Hepatic stellate cell (primary cell): Measurements from ENCODE around the gene KCNMB2.
"Not testable (repeated sequence)": the region's sequence is repeated elsewhere in the genome, so short reads cannot be mapped to it uniquely, and the experiment has no call there.

ENCODE experiments used
- DNase-seq: peaks from one replicate; pipeline ENCODE4 v3.0.0; 2011; ENCODE audit warnings: low spot score

Gene KCNMB2

DNA sequence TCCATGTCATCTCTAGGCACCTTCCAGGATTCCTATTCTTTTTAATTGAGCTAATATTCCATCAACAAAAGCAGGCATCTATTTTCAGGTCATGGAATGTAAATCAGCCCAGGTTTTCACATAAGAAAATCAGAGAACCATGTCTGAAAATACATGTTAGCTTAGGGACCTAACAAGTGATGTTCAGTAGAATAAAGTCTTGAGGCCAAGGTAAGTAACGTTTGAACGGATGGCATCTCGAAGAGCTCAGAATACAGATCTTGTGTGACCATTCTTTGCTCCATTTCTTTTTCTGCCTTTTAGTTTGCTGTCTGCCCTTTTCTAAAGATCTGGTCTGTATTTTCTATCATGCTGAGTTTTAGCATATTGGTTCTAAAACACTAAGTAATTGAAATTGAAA lies 16.5 kb upstream of the KCNMB2 start:
- no peak for DNase-seq

DNA sequence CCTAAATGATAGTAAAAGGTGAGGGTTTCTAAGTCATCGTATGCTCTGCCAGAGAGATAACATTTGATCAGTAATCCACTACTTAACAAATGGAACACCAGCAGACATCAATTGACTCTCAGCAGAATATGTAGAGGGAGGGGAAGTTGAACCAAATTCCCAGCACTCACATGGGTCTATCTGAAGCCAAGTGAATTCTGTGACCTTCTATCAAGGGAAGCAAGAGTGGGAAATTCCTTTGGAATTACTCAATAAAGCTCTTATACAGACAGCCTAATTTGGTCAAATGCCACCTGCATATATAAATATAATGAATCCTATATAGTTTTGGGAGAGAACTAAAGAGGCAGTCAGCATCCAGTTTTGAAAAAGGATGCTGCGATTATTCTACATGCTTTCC lies 15.8 kb upstream of the KCNMB2 start:
- no peak for DNase-seq

DNA sequence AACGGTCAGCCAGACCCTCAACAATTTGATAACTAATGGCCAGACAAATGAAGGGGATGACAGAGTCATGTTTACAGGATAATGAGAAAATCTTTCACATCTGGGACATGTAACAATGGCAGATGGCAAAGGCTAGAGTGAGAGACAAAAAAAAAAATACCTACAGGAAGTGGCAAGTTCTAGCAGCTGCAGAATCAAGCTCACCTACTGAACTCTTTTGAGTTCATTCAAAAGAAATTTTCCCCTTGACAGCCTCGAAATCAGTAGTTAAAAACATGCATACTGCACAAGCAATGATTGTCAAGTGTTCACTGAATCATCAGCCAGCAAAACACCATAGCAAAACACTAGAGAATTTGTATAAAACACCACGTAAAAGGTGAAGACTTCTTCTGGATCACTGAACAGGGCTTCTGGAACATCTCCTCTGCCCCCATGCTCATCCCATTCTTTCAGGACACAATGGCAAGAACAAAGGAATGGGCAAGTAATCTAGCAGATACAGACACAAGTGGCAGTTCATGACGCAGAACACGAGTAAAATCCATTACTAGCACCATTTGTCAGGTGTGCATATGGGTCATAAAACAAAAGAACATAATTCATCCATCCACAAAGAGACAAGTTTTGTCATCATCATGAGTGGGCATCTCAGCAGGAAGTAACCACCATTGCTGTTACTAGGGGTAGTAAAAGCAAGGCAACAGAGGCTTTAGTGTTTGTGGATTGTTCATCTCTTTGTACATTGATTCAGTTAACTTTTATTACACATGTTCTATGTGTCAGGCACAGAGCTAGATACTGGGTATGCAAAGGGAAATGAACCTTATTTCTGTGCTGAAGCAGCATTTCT lies 13.8 kb upstream of the KCNMB2 start:
- no peak for DNase-seq

DNA sequence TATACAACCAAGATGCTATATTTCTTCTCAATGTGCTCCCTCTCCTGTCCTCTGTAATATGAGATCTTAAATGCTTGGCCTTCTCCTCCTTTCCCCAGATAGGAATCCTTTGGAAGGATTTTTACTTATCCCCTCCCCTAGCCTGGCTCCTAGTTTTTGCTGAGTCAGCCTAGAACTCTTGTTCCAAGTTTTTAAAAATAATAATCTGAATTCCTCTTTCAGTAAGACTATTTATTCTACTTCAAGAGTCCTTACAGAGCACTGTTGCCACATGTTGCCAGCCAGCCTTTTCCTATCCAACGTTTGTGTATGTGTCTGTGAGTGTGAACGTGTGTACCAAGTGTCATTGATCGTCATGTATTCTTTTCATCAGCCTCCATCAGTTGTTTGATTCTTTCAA lies 11.0 kb upstream of the KCNMB2 start:
- no peak for DNase-seq

DNA sequence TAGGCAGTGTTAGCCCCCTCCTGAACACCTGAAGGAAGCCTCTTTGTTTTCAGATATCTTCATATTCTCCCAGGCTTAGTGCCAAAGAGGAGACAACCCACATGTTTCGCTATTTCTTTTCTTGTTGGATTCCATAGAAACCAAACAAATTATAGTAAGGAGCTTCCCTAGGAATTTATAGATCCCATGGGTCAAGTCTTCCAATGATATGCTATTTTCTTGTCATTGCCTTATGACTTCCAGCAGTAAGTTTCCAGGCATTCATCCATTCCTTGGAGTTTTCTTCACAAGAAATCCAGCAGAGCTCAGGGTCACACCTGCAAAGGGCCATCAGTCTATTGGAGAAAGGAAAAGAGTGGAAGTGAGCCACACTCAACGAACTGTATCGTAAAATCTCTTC lies 9.9 kb upstream of the KCNMB2 start:
- DNase-seq: no peak

DNA sequence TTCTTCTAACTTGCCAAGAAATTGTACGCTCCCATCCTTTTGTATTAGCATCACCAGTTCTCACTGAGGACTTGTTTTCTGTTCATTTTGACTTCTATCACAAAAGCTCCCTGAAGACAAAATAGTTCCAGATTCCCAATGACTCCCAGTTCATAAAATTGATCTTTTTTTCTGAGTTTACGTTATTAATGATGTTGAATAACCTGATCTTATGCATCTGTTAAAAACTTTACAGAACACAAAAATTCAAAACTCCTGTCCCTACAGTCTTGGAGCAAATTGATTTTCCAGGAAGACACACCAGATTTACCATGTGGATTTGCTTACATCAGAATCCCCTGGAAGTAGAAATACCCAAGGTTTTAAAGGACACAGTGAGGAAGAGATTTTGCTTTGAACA lies 8.3 kb upstream of the KCNMB2 start:
- DNase-seq: no peak

- no peak for DNase-seq
These were observed 6.5 kb upstream of the KCNMB2 start for GRCh38 chr3:178529606-178530225.

- DNase-seq: no peak
These were observed 3.8 kb upstream of the KCNMB2 start for GRCh38 chr3:178532476-178532875.

DNA sequence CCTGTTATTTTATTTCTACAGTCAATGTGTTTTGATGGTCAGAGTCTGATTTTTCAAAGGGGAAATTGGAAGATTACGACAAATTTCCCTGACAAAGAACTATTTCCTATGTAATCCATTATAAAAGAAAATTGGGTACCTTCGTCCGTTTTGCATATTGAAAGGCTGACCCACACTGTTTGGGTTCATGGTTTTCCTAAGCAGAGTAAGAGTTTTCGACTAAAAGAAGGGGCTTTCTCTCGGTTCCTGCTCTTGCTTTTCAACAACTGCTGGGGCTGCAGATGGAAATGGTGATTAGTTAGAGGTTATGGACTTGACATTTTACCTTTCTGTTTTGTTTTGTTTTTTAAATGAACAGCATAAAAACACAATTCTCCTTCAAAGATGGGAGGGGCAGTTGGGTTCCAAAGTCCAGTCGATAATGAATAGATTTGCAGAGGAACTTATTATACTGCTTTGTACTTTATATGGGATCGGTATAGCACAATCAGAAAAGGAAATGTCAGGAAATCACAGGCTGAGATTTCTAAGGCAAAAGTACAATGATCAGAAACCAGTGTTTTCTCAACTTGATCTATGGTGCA lies 978 bp downstream of the KCNMB2 start:
- DNase-seq: no peak

DNA sequence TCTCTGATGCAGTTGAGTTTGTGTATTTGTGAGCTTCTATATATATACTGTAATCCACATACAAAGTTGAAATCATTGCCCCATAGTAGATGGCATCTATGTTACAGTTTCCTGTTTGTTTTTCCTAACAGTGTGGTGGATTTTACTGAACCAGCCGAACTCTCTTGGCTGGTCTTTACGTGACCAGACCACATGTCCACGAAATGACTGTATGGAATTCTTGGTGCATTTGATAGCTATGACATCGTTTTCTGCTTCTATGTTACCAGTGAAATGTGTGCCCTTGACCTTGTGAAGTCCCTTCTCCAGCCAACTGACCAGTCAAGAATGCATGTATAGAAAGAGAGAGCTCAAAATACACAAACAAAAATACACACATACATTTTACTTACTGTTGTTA lies 1.8 kb downstream of the KCNMB2 start:
- no peak for DNase-seq

DNA sequence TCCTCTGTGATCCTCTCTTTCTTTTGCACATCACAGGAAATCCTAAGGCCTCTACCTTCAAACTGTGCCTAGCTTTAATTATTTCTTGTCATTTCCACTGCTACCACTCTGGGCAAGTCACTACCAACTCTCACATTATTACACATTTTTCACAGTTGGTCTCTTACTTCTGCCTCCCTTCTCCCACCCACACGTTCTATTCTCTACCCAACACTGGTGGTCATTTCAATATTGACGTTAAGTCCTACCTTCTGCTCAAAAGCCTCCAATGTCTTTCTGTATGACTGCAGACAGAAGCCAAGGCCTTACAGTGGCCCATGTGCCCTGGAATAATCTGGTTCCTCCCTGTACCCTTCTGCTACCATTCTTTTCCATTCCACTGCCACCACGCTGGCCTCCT lies 3.9 kb downstream of the KCNMB2 start:
- no peak for DNase-seq

DNA sequence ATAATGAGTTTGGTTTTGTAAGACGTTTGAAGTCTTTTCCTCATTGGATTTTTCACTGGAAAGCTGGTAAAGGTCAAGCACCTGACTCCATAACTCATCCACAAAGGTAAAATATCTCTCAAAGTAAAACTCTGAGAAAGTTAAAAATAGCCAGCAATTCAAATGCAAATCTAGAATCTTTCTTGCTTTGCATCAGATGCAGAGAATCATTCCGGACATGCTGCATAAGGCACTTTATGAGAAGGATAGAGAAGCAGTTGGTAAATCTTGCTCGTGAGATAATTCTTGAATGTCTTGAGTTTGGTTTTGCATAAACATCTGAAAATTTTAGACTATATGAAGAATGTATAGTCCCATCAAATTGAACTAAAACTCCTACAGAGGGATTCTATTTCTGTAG lies 9.1 kb downstream of the KCNMB2 start:
- no peak for DNase-seq

DNA sequence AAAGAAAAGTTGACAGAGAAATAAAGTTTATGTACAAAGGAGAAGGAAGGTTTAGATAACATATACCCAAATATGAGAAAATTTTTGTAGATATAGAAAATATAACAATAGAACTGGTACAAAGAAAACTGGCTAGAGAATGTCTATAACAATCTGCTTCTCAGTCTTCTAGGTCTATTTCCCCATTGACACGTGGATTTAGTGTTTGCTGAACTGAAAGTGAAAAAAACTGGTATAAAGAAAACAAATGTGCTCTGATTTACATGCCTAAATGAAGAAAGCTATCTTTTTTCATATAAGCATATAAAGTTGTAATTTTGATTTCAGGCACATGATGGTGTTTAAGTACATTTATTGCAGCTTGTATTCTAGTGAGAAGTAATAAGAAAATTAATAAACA lies 9.8 kb downstream of the KCNMB2 start:
- no peak for DNase-seq

DNA sequence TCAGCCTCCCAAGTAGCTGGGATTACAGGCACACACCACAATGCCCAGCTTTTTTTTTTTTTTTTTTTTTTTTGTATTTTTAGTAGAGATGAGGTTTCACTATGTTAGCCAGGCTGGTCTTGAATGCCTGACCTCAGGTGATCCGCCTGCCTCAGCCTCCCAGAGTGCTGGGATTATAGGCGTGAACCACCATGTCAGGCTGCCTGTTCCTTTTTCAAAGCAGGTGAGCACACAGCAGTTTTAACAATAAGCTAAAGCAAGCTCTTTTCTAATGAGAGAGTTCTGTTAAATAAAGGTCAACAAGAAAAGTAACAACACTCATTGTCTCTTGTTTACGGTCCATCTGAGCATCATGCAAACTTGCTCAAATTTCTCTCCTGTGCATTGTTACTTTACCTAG lies 13.2 kb downstream of the KCNMB2 start:
- DNase-seq: not testable (repeated sequence)

GRCh38 chr3:178551916-178552321 lies 15.7 kb downstream of the KCNMB2 start:
- no peak for DNase-seq

DNA sequence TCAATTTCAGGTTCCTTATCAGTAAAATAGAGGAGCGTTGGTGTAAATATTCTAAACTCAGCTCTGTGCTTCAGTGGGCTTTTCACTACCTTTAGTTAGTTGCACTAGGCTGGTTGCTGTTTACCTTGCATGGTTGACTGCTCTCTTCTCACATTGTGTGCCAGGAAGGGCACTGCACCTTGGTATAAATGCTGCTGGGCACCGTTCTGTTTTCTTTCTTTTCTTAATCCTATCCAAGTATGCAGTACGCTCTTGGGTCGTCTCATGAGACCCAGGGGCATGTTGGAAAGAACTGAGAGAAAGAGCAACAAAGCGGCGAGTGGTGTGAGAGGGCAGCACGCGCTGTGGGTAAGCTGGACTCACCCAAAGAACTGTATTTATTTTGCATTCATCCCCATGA lies 22.4 kb downstream of the KCNMB2 start:
- DNase-seq: no peak

DNA sequence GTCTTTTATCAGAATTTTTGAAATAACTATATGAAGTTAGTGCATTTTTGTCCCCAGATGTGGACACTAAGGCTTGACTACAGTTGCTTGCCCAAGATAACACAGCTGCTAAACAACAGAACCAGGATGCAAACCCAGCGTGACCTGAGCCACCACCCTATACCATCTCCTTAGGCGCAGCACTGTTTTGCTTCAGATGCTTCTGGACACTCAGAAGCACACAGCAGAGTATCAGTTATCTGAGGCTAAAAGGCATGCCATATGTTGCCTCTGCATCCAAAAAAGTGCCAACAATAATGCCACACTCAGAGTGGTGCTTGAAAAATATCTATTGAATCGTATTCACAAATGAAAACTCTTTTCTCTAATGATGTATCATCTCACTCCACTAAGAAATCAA lies 24.5 kb downstream of the KCNMB2 start:
- DNase-seq: no peak

DNA sequence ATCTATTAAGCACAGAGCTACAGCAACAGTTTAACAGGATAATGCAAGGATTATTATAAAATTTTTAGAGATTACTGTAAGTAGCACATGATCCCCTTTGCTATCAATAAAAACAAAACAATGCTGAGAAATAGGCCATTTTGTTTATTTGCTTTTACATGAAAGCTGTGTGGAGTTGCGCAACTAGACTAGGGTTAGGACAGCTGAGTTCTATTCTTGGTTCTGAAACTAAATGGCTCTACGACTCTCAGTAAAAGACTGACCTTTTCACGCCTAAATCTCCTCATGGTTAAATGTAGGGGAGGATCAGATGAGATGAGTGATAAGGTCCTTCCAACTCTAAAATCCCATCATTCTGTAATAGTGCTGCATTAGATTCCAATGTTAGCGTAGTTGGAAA lies 25.0 kb downstream of the KCNMB2 start:
- DNase-seq: no peak

DNA sequence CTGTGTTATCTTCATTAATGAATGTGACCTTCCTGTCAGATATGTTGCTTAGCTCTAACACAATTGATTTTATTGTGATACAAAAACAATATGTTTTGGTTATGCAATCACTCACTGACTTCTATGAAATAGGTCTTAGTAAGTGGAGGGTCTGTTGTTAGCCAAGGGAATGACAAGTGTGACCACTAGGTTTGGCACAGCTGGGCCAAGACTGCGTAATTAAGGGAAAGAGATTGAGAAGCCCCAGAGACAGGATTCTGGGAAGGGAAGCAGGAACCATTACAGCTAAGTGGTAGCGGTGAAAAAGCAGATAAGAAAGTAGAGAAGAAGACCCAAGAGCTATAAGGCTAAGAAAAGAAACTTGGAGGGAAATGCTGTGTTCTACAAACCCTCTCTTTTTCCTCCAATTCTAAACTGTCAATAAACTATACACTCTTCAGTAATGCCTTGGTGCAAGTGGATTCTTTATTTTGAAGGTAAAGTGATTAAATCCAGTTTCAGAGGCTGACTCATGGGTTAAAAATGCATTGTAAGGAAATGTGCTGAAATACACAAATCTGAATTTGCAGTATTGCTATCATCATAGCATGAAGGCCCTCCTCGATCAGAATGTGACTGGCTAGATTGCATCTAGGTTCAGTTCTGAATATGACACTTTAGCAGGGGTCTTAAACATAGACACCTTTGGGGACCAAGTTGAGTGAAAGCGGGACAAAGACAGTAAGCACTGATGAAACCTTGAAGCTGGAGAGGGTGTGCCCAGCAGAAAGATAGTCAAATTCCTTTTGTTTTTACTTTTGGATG lies 26.1 kb downstream of the KCNMB2 start:
- no peak for DNase-seq

- no peak for DNase-seq
These were observed 26.7 kb downstream of the KCNMB2 start for GRCh38 chr3:178562947-178563232.

- no peak for DNase-seq
These were observed 31.4 kb downstream of the KCNMB2 start for GRCh38 chr3:178567611-178568010.

DNA sequence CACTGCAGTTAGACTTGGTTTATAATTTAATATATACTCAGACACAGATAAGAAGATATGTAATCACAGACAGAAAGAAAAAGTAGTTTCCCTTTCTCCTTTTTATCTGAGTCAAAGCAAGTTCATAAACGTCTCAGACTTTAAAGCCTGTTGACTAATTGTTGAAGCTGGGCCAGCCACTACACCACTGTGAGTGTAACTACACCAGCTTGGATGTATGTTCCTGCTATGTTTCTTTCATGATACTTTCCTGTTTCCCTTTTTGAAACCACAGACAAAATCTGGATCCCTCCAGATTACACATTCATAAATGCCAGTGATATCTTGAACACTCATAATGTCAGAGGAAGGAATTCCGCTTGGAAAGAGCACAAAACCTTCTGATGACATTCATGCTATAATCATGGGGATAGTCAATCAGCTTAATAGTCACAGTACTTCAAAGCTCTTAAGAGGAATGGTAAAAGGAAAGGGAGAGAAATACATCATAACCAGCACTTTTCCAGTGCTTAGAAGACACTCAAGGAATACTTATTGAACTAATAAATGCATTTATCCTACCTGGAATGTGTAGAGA lies 32.0 kb downstream of the KCNMB2 start:
- DNase-seq: no peak

DNA sequence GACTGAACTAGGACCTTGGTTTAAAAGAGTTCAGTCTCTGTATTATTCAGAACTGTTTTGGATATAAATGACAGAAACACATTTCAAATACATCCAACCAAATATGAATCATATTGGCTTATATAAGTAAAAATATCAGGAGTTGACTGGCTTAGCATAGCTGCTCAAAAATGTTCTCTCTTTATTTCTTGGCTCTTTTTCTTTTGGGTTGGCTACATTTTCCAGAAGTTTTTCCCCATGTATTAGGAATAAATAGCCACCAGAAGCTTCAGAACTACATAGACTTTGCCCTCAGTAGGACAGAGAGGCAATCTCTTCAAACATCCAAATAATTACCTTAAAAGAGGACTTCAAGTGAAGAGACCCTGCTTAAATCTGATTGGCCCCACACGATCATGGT lies 32.7 kb downstream of the KCNMB2 start:
- DNase-seq: no peak
